Testis (tissue), 2 donors: ENCODE results near the gene OR6J1.

Source experiments
- CTCF ChIP-seq, 3 experiments: fragments of 450-650 bp in 2 of 3; fragments of 200-600 bp in 1 of 3; sonication (generic) in 1 of 3; IDR thresholded peaks; one replicate each; pipeline ENCODE4 v1.5.1; 2016 to 2019; ENCODE audit warnings: antibody characterized with exemption in 3 of 3, mild to moderate bottlenecking in 2 of 3, moderate library complexity in 1 of 3
- POLR2A ChIP-seq: fragments of 450-650 bp; IDR thresholded peaks from one replicate; pipeline ENCODE4 v1.6.1; 2017; ENCODE audit warnings: antibody characterized with exemption, mild to moderate bottlenecking, moderate library complexity

GRCh38 chr14:22594156-22594716 lies 49.9 kb downstream of the OR6J1 start:
- TF ChIP-seq POLR2A (no peak), CTCF (IDR thresholded peaks at IDR 0.05) (no peak)
